Subcutaneous adipose tissue (tissue), 4 donors: ENCODE data around the gene OR5AK2. TPM values are rescaled to one million over a fixed set of nuclear protein-coding genes. Genes with fewer than 3 reads are reported as not detected.

ENCODE experiments used
- total RNA-seq, 4 donors: library from RNA; depleted of rRNA; stranded (reverse); fragments of >200 nt; gene quantifications; one replicate each; pipeline ENCODE4 v1.1.0, GENCODE V29; 2016
- TF ChIP-seq, protein P1 (sequence below): fragments of 450-650 bp; IDR thresholded peaks from one replicate; pipeline ENCODE4 v1.5.1; 2016; ENCODE audit warnings: low read depth, mild to moderate bottlenecking, control low read depth, antibody characterized with exemption, moderate library complexity

Gene OR5AK2, protein sequence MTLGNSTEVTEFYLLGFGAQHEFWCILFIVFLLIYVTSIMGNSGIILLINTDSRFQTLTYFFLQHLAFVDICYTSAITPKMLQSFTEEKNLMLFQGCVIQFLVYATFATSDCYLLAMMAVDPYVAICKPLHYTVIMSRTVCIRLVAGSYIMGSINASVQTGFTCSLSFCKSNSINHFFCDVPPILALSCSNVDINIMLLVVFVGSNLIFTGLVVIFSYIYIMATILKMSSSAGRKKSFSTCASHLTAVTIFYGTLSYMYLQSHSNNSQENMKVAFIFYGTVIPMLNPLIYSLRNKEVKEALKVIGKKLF
- not detected for total RNA-seq

DNA sequence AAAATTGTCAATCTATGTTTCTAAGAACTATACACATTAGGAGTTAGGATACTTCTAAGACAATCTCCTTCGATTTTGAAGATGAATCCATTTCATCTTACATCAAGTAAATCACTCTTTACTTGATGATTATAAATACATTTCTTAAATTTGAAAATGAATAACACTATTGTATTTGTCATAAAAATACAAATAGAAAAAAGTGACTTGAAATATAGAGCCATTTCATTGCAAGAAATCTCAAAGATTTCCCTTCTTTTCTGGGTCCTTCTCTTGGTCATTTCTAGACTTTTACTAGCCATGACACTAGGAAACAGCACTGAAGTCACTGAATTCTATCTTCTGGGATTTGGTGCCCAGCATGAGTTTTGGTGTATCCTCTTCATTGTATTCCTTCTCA, at the start of gene OR5AK2:
Gene OR5AK2, plus strand, starts transcription at position 301 of the 400 bp plus-strand sequence. Its CDS starts 0 bp downstream, at position 301.
- TF ChIP-seq, protein P1, sequence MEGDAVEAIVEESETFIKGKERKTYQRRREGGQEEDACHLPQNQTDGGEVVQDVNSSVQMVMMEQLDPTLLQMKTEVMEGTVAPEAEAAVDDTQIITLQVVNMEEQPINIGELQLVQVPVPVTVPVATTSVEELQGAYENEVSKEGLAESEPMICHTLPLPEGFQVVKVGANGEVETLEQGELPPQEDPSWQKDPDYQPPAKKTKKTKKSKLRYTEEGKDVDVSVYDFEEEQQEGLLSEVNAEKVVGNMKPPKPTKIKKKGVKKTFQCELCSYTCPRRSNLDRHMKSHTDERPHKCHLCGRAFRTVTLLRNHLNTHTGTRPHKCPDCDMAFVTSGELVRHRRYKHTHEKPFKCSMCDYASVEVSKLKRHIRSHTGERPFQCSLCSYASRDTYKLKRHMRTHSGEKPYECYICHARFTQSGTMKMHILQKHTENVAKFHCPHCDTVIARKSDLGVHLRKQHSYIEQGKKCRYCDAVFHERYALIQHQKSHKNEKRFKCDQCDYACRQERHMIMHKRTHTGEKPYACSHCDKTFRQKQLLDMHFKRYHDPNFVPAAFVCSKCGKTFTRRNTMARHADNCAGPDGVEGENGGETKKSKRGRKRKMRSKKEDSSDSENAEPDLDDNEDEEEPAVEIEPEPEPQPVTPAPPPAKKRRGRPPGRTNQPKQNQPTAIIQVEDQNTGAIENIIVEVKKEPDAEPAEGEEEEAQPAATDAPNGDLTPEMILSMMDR, result no peak

DNA sequence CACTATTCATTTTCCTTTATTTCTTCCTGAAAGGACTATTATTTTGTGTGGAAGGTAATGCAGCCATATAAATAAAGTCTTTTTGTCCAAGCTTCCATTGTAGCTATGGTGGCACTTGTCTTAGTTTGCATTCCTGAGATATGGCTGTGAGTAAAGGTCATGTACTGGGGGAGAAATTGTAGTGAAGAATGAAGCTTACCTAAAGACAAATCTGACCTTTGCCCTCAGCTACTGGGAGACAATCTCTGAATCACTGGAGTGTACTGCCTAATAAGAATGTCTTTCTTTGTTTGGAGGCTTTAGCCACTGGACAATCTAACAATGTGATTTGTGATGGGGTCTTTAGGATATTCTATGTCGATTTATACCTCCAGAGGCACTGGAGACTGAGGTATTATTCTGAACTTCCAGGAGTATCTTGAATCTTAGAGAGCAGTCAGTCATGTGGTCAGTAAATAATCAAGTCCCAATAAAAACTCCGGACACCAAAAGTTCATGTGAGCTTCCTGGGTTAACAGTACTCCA, 39.7 kb upstream of the OR5AK2 start:
- TF ChIP-seq, protein P1, result no peak

DNA sequence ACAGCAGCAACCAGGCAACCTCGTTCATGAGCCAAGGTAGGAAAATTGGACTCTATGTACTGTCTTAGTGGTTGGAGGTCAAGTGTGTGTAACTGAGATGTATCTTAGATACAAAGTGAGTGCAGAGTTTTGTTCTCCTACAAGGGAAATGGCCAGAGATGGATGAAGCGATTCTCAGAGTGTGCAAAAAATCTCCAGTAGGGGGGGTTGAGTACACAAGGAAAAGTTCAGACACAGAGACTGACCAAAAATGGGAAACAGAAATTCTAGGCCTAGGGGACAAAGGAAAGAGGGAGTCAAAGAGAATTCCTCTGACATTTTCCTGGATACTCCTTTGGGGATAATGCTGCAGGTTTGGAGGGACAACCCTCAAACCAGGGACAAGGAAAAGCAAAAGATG, 38.2 kb upstream of the OR5AK2 start:
- TF ChIP-seq, protein P1, result no peak

DNA sequence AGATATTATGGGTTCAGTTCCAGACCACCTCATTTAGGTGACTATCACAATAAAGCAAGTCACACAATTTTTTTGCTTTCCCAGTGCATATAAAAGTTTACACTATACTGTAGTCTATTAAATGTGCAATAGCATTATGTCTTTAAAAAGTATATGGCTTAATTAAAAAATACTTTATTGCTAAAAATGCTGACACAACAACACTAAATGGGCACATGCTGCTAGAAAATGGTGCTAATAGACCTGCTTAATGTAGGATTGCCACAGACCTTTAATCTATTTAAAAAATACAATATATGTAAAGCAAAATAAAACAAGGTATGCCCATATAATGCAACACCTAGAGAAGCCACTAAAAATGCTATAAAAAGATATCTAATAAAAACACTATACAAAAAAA, 27.1 kb upstream of the OR5AK2 start:
- TF ChIP-seq, protein P1, result no peak

DNA sequence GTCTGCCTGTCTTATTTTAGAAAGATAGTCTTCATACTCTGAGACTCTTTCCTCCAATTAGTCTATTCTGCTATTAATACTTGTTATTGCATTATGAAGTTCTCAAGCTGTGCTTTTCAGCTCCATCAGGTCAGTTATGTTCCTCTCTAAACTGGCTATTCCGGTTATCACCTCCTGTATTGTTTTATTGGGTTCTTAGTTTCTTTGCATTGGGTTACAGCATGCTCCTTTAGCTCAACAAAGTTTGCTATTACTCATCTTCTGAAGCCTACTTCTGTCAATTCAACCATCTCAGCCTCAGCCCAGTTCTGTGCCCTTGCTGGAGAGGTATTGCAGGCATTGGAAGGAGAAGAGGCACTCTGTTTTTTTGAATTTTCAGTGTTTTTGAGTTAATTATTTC, 21.0 kb upstream of the OR5AK2 start:
- TF ChIP-seq, protein P1, result no peak

DNA sequence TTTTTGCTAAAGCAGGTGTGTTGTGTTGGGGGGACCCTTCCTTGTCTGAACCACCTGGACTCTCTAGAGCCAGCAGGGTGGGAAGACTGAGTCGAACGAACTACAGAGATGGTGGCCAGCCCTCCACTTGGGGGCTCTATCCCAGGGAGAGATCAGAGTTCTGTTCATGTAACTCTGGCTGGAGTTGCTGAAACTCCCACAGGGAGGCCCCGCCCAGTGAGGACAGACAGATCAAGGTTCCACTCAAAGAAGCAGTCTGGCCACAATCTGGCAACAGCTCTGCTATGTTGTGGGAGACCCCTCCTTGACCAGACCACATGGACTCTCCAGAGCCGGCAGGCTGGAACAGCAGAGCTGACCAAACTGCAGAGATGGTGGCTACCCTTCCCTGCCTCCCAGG, 20.2 kb upstream of the OR5AK2 start:
- TF ChIP-seq, protein P1, result no peak

DNA sequence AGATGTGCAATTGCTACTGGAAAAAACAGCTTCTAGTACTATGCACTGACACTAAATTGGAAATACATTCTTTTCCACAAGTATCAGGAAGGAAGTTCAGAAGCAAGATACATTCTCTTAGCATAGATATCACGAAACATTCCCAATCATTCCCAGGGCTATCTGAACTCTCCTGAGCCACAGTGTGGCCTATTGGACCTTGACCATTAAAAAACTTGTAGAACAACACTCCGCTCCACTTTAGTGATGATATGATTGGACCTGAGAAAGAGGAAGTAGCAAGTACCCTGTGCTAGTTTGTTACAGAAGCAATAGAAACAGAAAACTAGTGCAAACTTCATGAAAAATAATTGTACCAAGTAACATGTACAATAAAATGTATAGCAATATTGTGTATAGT, 11.4 kb upstream of the OR5AK2 start:
- TF ChIP-seq, protein P1, result no peak
